A549 treated with AZD9567 at 1 μM for 4 hours (cell line): ENCODE measurements around the gene DCLK3. TPM values are rescaled to one million over a fixed set of nuclear protein-coding genes. Genes with fewer than 3 reads are reported as not detected.

ENCODE experiments used
- total RNA-seq: library from RNA; stranded (reverse); fragments of 200-300 nt; extraction: Qiagen RNA extraction; gene quantifications from 5 replicates; pipeline ENCODE4 v1.2.3, GENCODE V29; 2022; ENCODE audit not compliant: insufficient read depth

DCLK3 gene
- not detected in 5 replicates for total RNA-seq

GRCh38 chr3:36763850-36764703 is at the start of gene DCLK3:
DCLK3 (minus strand) TSS chr3:36764553; CDS start chr3:36764263, 290 bp downstream.

Other genes starting within 250 kb of the DCLK3 start
- gene TRANK1, start 180.5 kb upstream of the DCLK3 start, total RNA-seq = 0.80 to 1.2 TPM (median 1.0 TPM) in 5 replicates
- 4.6 to 8.5 TPM (median 6.5 TPM) in 5 replicates for gene EPM2AIP1, start 228.6 kb upstream of the DCLK3 start, total RNA-seq
- gene MLH1, start 229.0 kb upstream of the DCLK3 start, total RNA-seq = 31.1 to 35.7 TPM (median 31.3 TPM) in 5 replicates